H1 (cell line): ENCODE results near the gene PRKAR2B. TPM values are rescaled to one million over a fixed set of nuclear protein-coding genes. Genes with fewer than 3 reads are reported as not detected.

Experiments
- CTCF ChIA-PET: fragments of 300-600 bp; sonication (Branson Sonifier 250); formaldehyde crosslinking; loops from one replicate; lab custom pipeline; 2021; ENCODE audit not compliant: partially characterized antibody; lab: Charles Lee
- POLR2A ChIA-PET: fragments of 300-600 bp; sonication (Branson Sonifier 250); formaldehyde crosslinking; loops from one replicate; lab custom pipeline; 2021; ENCODE audit warnings: inconsistent platforms; ENCODE audit not compliant: partially characterized antibody; lab: Charles Lee
- DNase-seq, 2 experiments: peaks; one replicate each; pipeline versions ENCODE4 v3.0.0 to v3.0.0-alpha.2; 2010 to 2022; ENCODE audit warnings: low spot score in 2 of 2, low read depth in 1 of 2, mixed read lengths in 1 of 2
- FAIRE-seq: peaks from 2 replicates; lab custom pipeline; 2011; peaks lifted over from hg19 to GRCh38; lab: Jason Lieb, UNC
- H2AFZ ChIP-seq: 2 replicates; pipeline ENCODE4 v1.8.1; 2012; ENCODE audit warnings: low read length, inconsistent platforms
- H2AK5ac ChIP-seq: 2 replicates; pipeline ENCODE4 v1.6.1; 2013; ENCODE audit warnings: low read depth, low read length
- H2BK120ac ChIP-seq: replicated peaks from 2 replicates; pipeline ENCODE3; 2013; ENCODE audit warnings: low read depth, low read length, inconsistent platforms
- H2BK12ac ChIP-seq: 2 replicates; pipeline ENCODE4 v1.6.1; 2013; ENCODE audit warnings: low read depth, low read length
- H2BK15ac ChIP-seq: 2 replicates; pipeline ENCODE4 v1.6.1; 2013; ENCODE audit warnings: low read length
- H2BK20ac ChIP-seq: 2 replicates; pipeline ENCODE4 v1.6.1; 2013; ENCODE audit warnings: low read length
- H2BK5ac ChIP-seq: 2 replicates; pipeline ENCODE4 v1.6.1; 2013; ENCODE audit warnings: low read depth, low read length
- H3K14ac ChIP-seq: 2 replicates; pipeline ENCODE4 v1.6.1; 2013; ENCODE audit warnings: inconsistent platforms; ENCODE audit not compliant: insufficient read length
- H3K18ac ChIP-seq: 2 replicates; pipeline ENCODE4 v1.6.1; 2013; ENCODE audit warnings: low read length; ENCODE audit errors: extremely low read depth
- H3K23ac ChIP-seq: 2 replicates; pipeline ENCODE4 v1.6.1; 2013; ENCODE audit warnings: inconsistent platforms; ENCODE audit not compliant: insufficient read length
- H3K23me2 ChIP-seq: 2 replicates; pipeline ENCODE4 v1.6.1; 2013; ENCODE audit warnings: low read depth, low read length
- H3K27ac ChIP-seq: 2 replicates; pipeline ENCODE4 v1.6.1; 2011; ENCODE audit warnings: low read depth, low read length, inconsistent platforms
- H3K27me3 ChIP-seq, 4 experiments: replicated peaks in 1 of 4; 1 replicate in 1 of 4; 2 replicates in 3 of 4; pipeline versions ENCODE4 v1.6.1 to v1.8.1; 2011 to 2013; ENCODE audit warnings: low read length in 3 of 4, mild to moderate bottlenecking in 3 of 4, inconsistent platforms in 2 of 4, mixed read lengths in 2 of 4, moderate library complexity in 1 of 4; ENCODE audit not compliant: control insufficient read depth in 3 of 4, insufficient read depth in 3 of 4; ENCODE audit errors: extremely low read depth in 1 of 4
- H3K36me3 ChIP-seq, 4 experiments: 2 replicates each; pipeline versions ENCODE4 v1.6.1 to v1.8.1; 2011 to 2013; ENCODE audit warnings: mild to moderate bottlenecking in 4 of 4, low read length in 3 of 4, moderate library complexity in 2 of 4, control low read depth in 1 of 4, inconsistent platforms in 1 of 4; ENCODE audit not compliant: insufficient read depth in 4 of 4, control insufficient read depth in 2 of 4
- H3K4ac ChIP-seq: replicated peaks from 2 replicates; pipeline ENCODE3; 2013; ENCODE audit warnings: low read length, low read depth, mixed read lengths, inconsistent platforms; ENCODE audit not compliant: insufficient read length
- H3K4me1 ChIP-seq, 4 experiments: replicated peaks in 1 of 4; 1 replicate in 1 of 4; 2 replicates in 3 of 4; pipeline versions ENCODE4 v1.6.1 to v1.8.1; 2011 to 2013; ENCODE audit warnings: low read length in 3 of 4, inconsistent platforms in 2 of 4, mixed read lengths in 1 of 4; ENCODE audit not compliant: insufficient read depth in 4 of 4, control insufficient read depth in 3 of 4
- H3K4me2 ChIP-seq, 2 experiments: 2 replicates each; pipeline versions ENCODE4 v1.6.1 to v1.8.1; 2011 to 2013; ENCODE audit warnings: low read depth in 2 of 2, low read length in 2 of 2, control low read depth in 1 of 2, inconsistent platforms in 1 of 2, mild to moderate bottlenecking in 1 of 2; ENCODE audit not compliant: insufficient read depth in 1 of 2
- H3K4me3 ChIP-seq, 4 experiments: fragments of 200-600, 300-600 bp in 1 of 4; sonication (generic), shearing (Covaris generic), sonication (Bioruptor Twin) in 1 of 4; 2 replicates each; pipeline versions ENCODE4 v1.5.1 to v1.8.1; 2011 to 2016; ENCODE audit warnings: low read length in 4 of 4, low read depth in 3 of 4, control low read depth in 2 of 4, inconsistent platforms in 2 of 4, mild to moderate bottlenecking in 2 of 4, mixed read lengths in 1 of 4, moderate library complexity in 1 of 4; ENCODE audit not compliant: insufficient read depth in 2 of 4; ENCODE audit errors: extremely low read depth in 1 of 4
- H3K56ac ChIP-seq: replicated peaks from 2 replicates; pipeline ENCODE3; 2013; ENCODE audit warnings: low read depth, mild to moderate bottlenecking, mixed read lengths, low read length, inconsistent platforms; ENCODE audit not compliant: insufficient read length
- H3K79me1 ChIP-seq: 2 replicates; pipeline ENCODE4 v1.6.1; 2013; ENCODE audit warnings: low read depth, low read length, control low read depth
- H3K79me2 ChIP-seq, 2 experiments: 2 replicates each; pipeline versions ENCODE4 v1.6.1 to v1.8.1; 2012 to 2013; ENCODE audit warnings: low read length in 2 of 2, mild to moderate bottlenecking in 2 of 2, inconsistent platforms in 1 of 2; ENCODE audit not compliant: insufficient read depth in 2 of 2, control insufficient read depth in 1 of 2
- H3K9ac ChIP-seq, 4 experiments: replicated peaks in 1 of 4; 1 replicate in 1 of 4; 2 replicates in 3 of 4; pipeline versions ENCODE4 v1.6.1 to v1.8.1; 2011 to 2013; ENCODE audit warnings: low read depth in 3 of 4, low read length in 3 of 4, control low read depth in 2 of 4, mild to moderate bottlenecking in 2 of 4, moderate library complexity in 2 of 4, inconsistent platforms in 1 of 4; ENCODE audit errors: extremely low read depth in 1 of 4
- H3K9me3 ChIP-seq, 2 experiments: 2 replicates each; pipeline versions ENCODE4 v1.6.1 to v1.8.1; 2012 to 2013; ENCODE audit warnings: mild to moderate bottlenecking in 2 of 2, moderate library complexity in 2 of 2, control low read depth in 1 of 2, inconsistent platforms in 1 of 2, low read depth in 1 of 2, low read length in 1 of 2, mixed read lengths in 1 of 2; ENCODE audit not compliant: insufficient read depth in 2 of 2
- H4K20me1 ChIP-seq, 2 experiments: replicated peaks in 1 of 2; 2 replicates each; pipeline versions ENCODE3 to v1.8.1; 2011 to 2013; ENCODE audit warnings: inconsistent platforms in 2 of 2, low read length in 2 of 2, mild to moderate bottlenecking in 1 of 2; ENCODE audit not compliant: insufficient read depth in 2 of 2, control insufficient read depth in 1 of 2
- H4K5ac ChIP-seq: 2 replicates; pipeline ENCODE4 v1.6.1; 2013; ENCODE audit warnings: low read length, low read depth, mixed read lengths, inconsistent platforms; ENCODE audit not compliant: insufficient read length
- H4K8ac ChIP-seq: 2 replicates; pipeline ENCODE4 v1.8.0; 2013; ENCODE audit warnings: mild to moderate bottlenecking, moderate library complexity, low read length, inconsistent platforms; ENCODE audit not compliant: insufficient read depth; ENCODE audit errors: extremely low read depth
- H4K91ac ChIP-seq: replicated peaks from 2 replicates; pipeline ENCODE3; 2013; ENCODE audit warnings: low read length, mixed read lengths, inconsistent platforms; ENCODE audit not compliant: insufficient read length
- ASH2L ChIP-seq: fragments of 200-600, 300-600 bp; sonication (generic); IDR thresholded peaks from one replicate; pipeline ENCODE4 v1.7.1; 2017; ENCODE audit warnings: low read length
- CBX8 ChIP-seq: fragments of 300-800, 300-1000 bp; sonication (generic); IDR thresholded peaks from 2 replicates; pipeline ENCODE4 v1.7.1; 2016; ENCODE audit warnings: low read depth, low read length, borderline replicate concordance
- CEBPB ChIP-seq: IDR thresholded peaks from 2 replicates; pipeline ENCODE4 v1.6.1; 2012; ENCODE audit warnings: low read depth, low read length
- EGR1 ChIP-seq: IDR thresholded peaks from 2 replicates; pipeline ENCODE4 v1.6.1; 2011; ENCODE audit warnings: low read depth, low read length, borderline replicate concordance
- JUND ChIP-seq: IDR thresholded peaks from 2 replicates; pipeline ENCODE4 v1.6.1; 2011; ENCODE audit warnings: mild to moderate bottlenecking, improper control_type of control experiment, low read length
- MAFK ChIP-seq: IDR thresholded peaks from 2 replicates; pipeline ENCODE4 v1.6.1; 2012; ENCODE audit warnings: low read depth, mild to moderate bottlenecking, improper control_type of control experiment, low read length
- RBBP5 ChIP-seq: IDR thresholded peaks from 2 replicates; pipeline ENCODE4 v1.7.1; 2012; ENCODE audit warnings: low read depth, mild to moderate bottlenecking, inconsistent platforms, low read length, moderate library complexity, borderline replicate concordance
- SIX5 ChIP-seq: IDR thresholded peaks from 2 replicates; pipeline ENCODE4 v1.6.1; 2011; ENCODE audit warnings: mild to moderate bottlenecking, low read depth, low read length
- SP1 ChIP-seq: IDR thresholded peaks from 2 replicates; pipeline ENCODE4 v1.6.1; 2011; ENCODE audit warnings: low read depth, low read length
- TAF1 ChIP-seq: IDR thresholded peaks from 2 replicates; pipeline ENCODE4 v1.6.1; 2011; ENCODE audit warnings: mild to moderate bottlenecking, low read depth, low read length
- TEAD4 ChIP-seq: IDR thresholded peaks from 2 replicates; pipeline ENCODE4 v1.6.1; 2012; ENCODE audit warnings: low read depth, low read length, inconsistent platforms, mixed read lengths
- WGBS, 2 experiments: shearing (Covaris generic) in 1 of 2; methylation state at CpG; one replicate each; pipeline versions ENCODE4 v1.1.6 to v1.1.7; 2013 to 2015; ENCODE audit warnings: low lambda C conversion rate in 2 of 2, mixed read lengths in 2 of 2, inconsistent platforms in 1 of 2, low coverage in 1 of 2, missing lambda C conversion rate in 1 of 2; ENCODE audit not compliant: insufficient replicate concordance in 2 of 2, insufficient coverage in 1 of 2, insufficient read length in 1 of 2; ENCODE audit errors: extremely low coverage in 1 of 2, missing lambda C conversion rate in 1 of 2; 5-methylcytosine and 5-hydroxymethylcytosine counted together
- polyA plus RNA-seq, 7 experiments: library from polyadenylated mRNA; depleted of rRNA in 3 of 7; stranded (reverse) in 5 of 7; unstranded in 2 of 7; fragments of >200 nt in 5 of 7; fragments of 200-250 nt in 2 of 7; gene quantifications; 1 replicate in 5 of 7; 2 replicates in 1 of 7; 4 replicates in 1 of 7; pipeline versions ENCODE4 v1.2.1 to v1.2.3, GENCODE V29; 2011 to 2013; ENCODE audit warnings: missing spikeins in 2 of 7, mixed read lengths in 2 of 7
- total RNA-seq: library from RNA; stranded (reverse); fragmentation: NEBNext Ultra II Directional; extraction: Animal tissue kit (Norgen Biotek cat#: 25700); gene quantifications from 2 replicates; pipeline ENCODE4 v1.2.1, GENCODE V29; 2021
- TF ChIP-seq, protein P1 (sequence below): IDR thresholded peaks from 2 replicates; pipeline ENCODE4 v1.6.1; 2011; ENCODE audit warnings: low read length, improper control_type of control experiment

Gene PRKAR2B
- total and polyA plus RNA-seq, 2 of the 8 experiments (the other 6 are each of a cell fraction or from before 2014, with no cell fraction given) = 10.4 to 37.0 TPM

DNA sequence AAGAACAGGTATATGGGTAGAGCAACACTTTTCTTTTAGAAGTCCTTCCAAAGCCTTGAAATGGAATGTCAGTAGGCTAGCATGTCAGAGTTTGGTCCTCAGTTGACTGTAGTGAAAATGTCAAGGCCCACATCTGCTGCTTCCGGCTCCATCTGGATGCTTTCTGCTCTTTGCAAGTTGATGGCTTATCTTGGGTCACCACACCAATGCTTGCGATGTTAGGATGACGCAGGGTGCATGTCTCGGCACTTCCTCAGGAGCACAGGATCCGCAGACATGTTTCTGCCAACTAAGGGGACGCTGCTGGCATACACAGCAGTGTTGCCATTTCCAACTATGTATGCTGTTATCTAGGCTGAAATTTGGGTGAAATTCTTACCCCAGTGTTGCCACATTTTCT is 110.3 kb downstream of the PRKAR2B start:
- 97% methylated on average over 6 of the region's 6 CpGs; no CpG with 5 or more reads in 1 of the 2 experiments for WGBS, 2 experiments
- Histone ChIP-seq H3K4me2 (no peak overlapping the region), H2AK5ac (no peak overlapping the region), H3K79me1 (no peaks in the 10 kb centered on the region), H4K91ac (no peak overlapping the region), H2BK5ac (no peak overlapping the region), H3K79me2 (no peaks in the 10 kb centered on the region), H2BK15ac (no peak overlapping the region), H2BK120ac (no peak overlapping the region), H3K23me2 (no peaks in the 10 kb centered on the region), H3K9me3 (no peaks in the 10 kb centered on the region), H3K4me1 (no peaks in the 10 kb centered on the region), H3K36me3 (peaks cover 0 to 3% (median 0%) of the 10 kb centered on the region in 4 experiments; a peak in 1 of 8 replicates), H2BK12ac (no peak overlapping the region), H4K5ac (no peak overlapping the region), H3K27ac (no peak overlapping the region), H3K56ac (no peak overlapping the region), H3K14ac (no peak overlapping the region), H2AFZ (no peak overlapping the region), H4K20me1 (no peaks in the 10 kb centered on the region), H3K23ac (no peak overlapping the region), H3K9ac (no peak overlapping the region), H2BK20ac (no peak overlapping the region), H3K4ac (no peak overlapping the region), H3K4me3 (no peak overlapping the region), H3K18ac (no peak overlapping the region), H4K8ac (no peak overlapping the region), H3K27me3 (no peaks in the 10 kb centered on the region)
- CTCF ChIA-PET = no interaction called here
- DNase-seq = no peak
- POLR2A ChIA-PET = no interaction called here
- FAIRE-seq = no peak
- no peak for TF ChIP-seq EGR1
- TF ChIP-seq TEAD4 = no peak
- TF ChIP-seq RBBP5 = no peak
- TF ChIP-seq MAFK = no peak
- TF ChIP-seq SIX5 = no peak
- TF ChIP-seq, protein P1, sequence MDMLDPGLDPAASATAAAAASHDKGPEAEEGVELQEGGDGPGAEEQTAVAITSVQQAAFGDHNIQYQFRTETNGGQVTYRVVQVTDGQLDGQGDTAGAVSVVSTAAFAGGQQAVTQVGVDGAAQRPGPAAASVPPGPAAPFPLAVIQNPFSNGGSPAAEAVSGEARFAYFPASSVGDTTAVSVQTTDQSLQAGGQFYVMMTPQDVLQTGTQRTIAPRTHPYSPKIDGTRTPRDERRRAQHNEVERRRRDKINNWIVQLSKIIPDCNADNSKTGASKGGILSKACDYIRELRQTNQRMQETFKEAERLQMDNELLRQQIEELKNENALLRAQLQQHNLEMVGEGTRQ = no peak
- no peak for TF ChIP-seq TAF1
- no peak for TF ChIP-seq JUND
- no peak for TF ChIP-seq ASH2L
- no peak for TF ChIP-seq CBX8
- TF ChIP-seq CEBPB = no peak
- TF ChIP-seq SP1 = no peak
